Stimulated activated CD4-positive, alpha-beta T cell treated with anti-CD3 and anti-CD28 coated beads, Interleukin-1b, Interleukin-23, amount 100 ng/mL, for 1 hour (primary cell): ENCODE data around the gene PIWIL1.

Experiments used
- DNase-seq, 2 donors: peaks; one replicate each; pipeline ENCODE4 v3.0.0-alpha.2; 2020; ENCODE audit warnings: low read depth in 2 of 2

The PIWIL1 gene

GRCh38 chr12:130337488-130338303, at the start of gene PIWIL1:
Gene PIWIL1 (plus strand): TSS chr12:130337887. CDS start chr12:130342592, 4,705 bp downstream.
- DNase-seq = no peak

GRCh38 chr12:130288206-130288605, 49.5 kb upstream of the PIWIL1 start:
- no peak for DNase-seq

- DNase-seq = no peak
Measured at GRCh38 chr12:130288691-130289090, 49.0 kb upstream of the PIWIL1 start.

- no peak for DNase-seq
Measured at GRCh38 chr12:130290114-130290513, 47.6 kb upstream of the PIWIL1 start.

GRCh38 chr12:130298322-130299021, 39.2 kb upstream of the PIWIL1 start:
- no peak for DNase-seq

GRCh38 chr12:130299574-130299973, 38.1 kb upstream of the PIWIL1 start:
- DNase-seq = no peak

GRCh38 chr12:130300090-130300489, 37.6 kb upstream of the PIWIL1 start:
- no peak for DNase-seq

- no peak for DNase-seq
Measured at GRCh38 chr12:130300737-130301535, 36.8 kb upstream of the PIWIL1 start.

GRCh38 chr12:130301559-130301958, 36.1 kb upstream of the PIWIL1 start:
- no peak for DNase-seq

- no peak for DNase-seq
Measured at GRCh38 chr12:130303781-130304180, 33.9 kb upstream of the PIWIL1 start.

GRCh38 chr12:130307859-130308258, 29.8 kb upstream of the PIWIL1 start:
- DNase-seq = no peak

GRCh38 chr12:130308393-130308792, 29.3 kb upstream of the PIWIL1 start:
- no peak for DNase-seq

GRCh38 chr12:130316251-130316650, 21.4 kb upstream of the PIWIL1 start:
- no peak for DNase-seq

- DNase-seq = no peak
Measured at GRCh38 chr12:130320536-130320935, 17.2 kb upstream of the PIWIL1 start.

GRCh38 chr12:130322263-130322662, 15.4 kb upstream of the PIWIL1 start:
- no peak for DNase-seq

GRCh38 chr12:130330685-130331084, 7.0 kb upstream of the PIWIL1 start:
- DNase-seq = no peak

GRCh38 chr12:130331146-130331545, 6.5 kb upstream of the PIWIL1 start:
- DNase-seq = no peak

GRCh38 chr12:130333341-130333740, 4.3 kb upstream of the PIWIL1 start:
- DNase-seq = no peak

GRCh38 chr12:130334399-130334798, 3.3 kb upstream of the PIWIL1 start:
- DNase-seq = no peak

GRCh38 chr12:130334937-130335336, 2.8 kb upstream of the PIWIL1 start:
- DNase-seq = no peak

GRCh38 chr12:130335517-130336392, 1.9 kb upstream of the PIWIL1 start:
- peak in 1 of 2 donors; percentile 4 for DNase-seq
